MG63 (cell line): ENCODE data around the gene SPO11. TPM values are rescaled to one million over a fixed set of nuclear protein-coding genes. Genes with fewer than 3 reads are reported as not detected.

Experiments used
- DNase-seq: peaks from one replicate; pipeline ENCODE4 v3.0.0-alpha.2; 2020
- H3K27me3 ChIP-seq: fragments of 250-450 bp; sonication (Bioruptor Pico); 2 replicates; pipeline ENCODE4 v1.5.1; 2020; ENCODE audit warnings: mild to moderate bottlenecking, moderate library complexity
- H3K36me3 ChIP-seq: fragments of 250-450 bp; sonication (Bioruptor Pico); 2 replicates; pipeline ENCODE4 v1.5.1; 2020; ENCODE audit warnings: mild to moderate bottlenecking, moderate library complexity
- H3K4me3 ChIP-seq: fragments of 250-450 bp; sonication (Bioruptor Pico); 2 replicates; pipeline ENCODE4 v1.5.1; 2020; ENCODE audit warnings: mild to moderate bottlenecking, moderate library complexity
- H3K9me3 ChIP-seq: fragments of 250-450 bp; sonication (Bioruptor Pico); 2 replicates; pipeline ENCODE4 v1.5.1; 2020; ENCODE audit warnings: mild to moderate bottlenecking, moderate library complexity
- total RNA-seq: library from RNA; depleted of rRNA; stranded (reverse); fragments of >200 nt; shearing (Covaris generic); gene quantifications from 2 replicates; pipeline ENCODE4 v1.2.3, GENCODE V29; 2014; ENCODE audit warnings: low replicate concordance

Gene SPO11
- total RNA-seq, 1 experiment from 2014 or later = not detected

DNA sequence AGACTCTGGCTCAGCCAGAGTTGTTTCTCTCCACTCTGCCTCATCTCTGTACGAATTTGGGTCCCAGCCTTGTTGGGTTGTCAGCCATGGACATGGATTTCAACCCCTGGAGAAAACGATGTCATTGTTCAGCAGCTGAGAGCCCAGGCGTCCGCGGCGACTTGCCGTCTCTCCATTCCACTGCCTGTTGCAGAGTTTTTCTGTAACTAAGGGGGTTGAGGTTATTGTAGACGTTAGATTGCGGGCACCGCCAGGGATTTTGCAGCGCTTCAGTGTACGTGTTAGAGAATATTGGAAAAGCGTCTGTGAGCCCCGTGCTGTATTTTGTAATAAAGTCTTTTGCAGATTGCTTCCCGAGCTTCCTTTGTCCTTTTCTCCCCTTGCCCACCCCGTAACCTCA lies 48.5 kb downstream of the SPO11 start:
- Histone ChIP-seq H3K4me3 (no peak overlapping the region), H3K9me3 (no peaks in the 10 kb centered on the region), H3K36me3 (peaks cover 75% of the 10 kb centered on the region), H3K27me3 (no peaks in the 10 kb centered on the region; the same call in 1 of the 2 replicates)
- no peak for DNase-seq

DNA sequence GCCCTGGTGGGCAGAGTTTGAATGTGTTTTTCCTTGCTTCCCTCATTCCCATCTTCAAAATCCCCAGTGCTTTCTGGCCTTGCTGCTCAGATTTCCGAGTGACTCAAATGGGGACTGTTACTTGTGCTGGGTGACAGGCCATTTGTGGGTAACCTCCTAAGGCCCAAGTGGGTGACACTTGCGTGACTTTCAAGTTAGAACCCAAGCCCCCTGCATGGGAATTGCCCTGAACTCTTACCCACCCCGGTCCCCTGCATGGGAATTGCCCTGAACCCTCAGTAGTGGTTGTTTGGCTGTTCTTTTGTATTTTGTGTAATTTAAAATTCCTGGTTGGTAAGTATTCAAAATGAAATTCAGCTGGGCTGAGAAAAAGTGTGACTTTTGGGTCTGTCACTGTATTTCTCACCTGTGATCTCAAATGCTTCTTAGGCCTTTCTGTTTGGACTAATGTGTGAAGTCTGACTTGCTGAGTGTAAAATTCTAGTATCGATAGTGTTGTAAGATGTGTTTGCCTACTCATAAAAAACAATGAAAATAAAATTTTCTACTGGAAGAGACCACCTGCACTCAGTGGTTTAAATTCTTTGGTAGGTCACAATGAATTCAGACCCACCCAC lies 49.2 kb downstream of the SPO11 start:
- Histone ChIP-seq H3K36me3 (peaks cover 68% of the 10 kb centered on the region), H3K27me3 (no peaks in the 10 kb centered on the region; the same call in 1 of the 2 replicates), H3K9me3 (no peaks in the 10 kb centered on the region), H3K4me3 (no peak overlapping the region)
- no peak for DNase-seq

DNA sequence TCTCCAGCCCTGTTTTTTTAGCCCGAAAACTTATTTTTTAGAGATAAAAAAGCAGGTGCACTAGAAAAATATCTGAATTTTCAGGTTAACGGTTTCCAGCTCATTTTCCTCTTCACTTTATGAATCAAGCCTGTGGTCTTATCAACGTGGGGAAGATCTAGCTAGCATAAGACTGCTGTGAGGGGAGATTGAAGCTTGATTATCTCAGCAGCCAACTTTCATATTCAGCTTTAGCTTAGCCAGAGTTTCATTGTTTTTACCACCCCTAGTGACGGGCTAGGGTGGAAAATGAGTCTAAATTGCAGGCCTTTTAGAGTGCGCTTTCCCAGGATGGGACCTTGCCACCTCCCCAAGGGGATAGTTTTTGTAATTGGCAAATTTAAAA lies 49.7 kb downstream of the SPO11 start:
- no peak overlapping the region for H3K4me3 ChIP-seq
- DNase-seq = no peak
- H3K36me3 ChIP-seq = peaks cover 65% of the 10 kb centered on the region
- no peaks in the 10 kb centered on the region; the same call in 1 of the 2 replicates for H3K27me3 ChIP-seq
- H3K9me3 ChIP-seq = no peaks in the 10 kb centered on the region

DNA sequence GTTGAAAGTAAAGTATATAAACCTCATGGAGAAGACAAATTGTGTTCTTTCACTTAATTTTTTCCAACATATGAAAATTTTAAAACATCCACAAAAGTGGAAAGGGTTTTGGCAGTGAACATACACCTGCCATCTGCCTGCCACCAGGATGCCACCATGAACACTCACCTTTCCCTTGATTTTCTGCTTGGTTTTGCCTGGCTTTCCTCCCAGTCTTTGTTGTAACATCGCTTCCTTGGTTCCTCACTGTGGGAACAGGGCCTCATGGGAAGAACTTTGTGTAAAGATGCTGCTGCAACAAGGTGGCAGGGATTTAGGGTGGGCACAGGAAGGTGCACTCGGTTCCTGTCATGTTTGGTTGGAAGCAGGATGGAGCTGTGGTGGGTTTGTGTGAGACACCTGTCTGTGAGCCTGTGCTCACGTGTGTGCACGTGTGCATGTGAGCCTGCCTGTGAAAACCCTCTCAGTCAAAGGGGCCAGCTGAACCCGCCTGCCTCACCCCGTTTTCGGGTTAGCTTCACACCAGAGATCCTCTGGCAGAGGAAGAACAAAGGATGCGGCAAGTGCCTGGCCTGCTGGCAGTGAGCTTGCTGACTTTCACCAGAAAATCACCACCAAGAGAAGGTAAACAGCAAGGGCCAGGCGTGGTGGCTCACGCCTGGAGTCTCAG lies 50.6 kb downstream of the SPO11 start:
- Histone ChIP-seq H3K27me3 (no peaks in the 10 kb centered on the region; the same call in 1 of the 2 replicates), H3K9me3 (no peaks in the 10 kb centered on the region), H3K4me3 (no peak overlapping the region), H3K36me3 (peaks cover 63% of the 10 kb centered on the region)
- DNase-seq = no peak

DNA sequence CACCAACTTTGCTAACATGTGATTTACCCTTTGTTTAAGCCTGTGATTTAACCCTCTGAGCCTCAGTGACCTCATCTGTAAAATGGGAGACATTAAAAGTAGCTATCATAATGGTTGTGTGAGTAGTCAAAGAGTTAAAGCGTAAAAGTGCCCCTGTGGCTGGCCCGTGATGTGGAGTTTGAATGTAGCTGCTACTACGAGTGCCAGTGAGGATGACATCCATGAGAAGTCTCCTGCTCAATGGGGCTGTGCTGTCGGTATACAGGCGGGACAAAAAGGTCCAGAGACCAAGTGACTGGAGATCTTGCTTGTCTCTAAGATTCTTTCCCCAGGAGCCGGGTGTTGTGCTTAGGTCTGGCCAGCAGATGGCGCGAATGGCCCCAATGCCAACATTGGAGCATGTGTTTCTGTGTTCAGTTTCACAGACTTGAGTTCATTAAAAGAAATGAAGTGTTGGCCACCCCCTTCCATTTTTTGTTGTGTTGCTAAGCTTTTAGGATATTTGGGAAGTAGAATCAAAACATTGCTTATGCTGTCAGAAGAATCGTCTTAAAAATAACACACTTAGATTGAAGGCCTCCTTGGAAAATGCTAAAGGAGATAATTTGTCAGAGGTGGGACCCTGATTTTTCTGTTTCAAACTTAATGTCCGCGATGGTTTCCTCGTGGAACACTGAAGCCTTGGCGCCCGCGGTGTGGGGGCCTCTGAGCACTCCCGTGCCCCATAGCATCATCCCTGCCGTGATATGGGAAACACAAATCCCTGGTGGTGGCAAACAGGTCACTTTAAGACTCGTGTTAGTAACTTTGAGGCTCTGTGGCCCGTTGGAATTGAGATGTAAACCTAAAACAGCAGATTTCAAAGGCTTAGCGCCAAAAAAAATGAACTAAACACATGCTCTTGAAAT lies 52.2 kb downstream of the SPO11 start:
- Histone ChIP-seq H3K36me3 (peaks cover 50% of the 10 kb centered on the region), H3K9me3 (no peaks in the 10 kb centered on the region), H3K4me3 (no peak overlapping the region), H3K27me3 (no peaks in the 10 kb centered on the region; the same call in 1 of the 2 replicates)
- DNase-seq = peak; percentile 64

DNA sequence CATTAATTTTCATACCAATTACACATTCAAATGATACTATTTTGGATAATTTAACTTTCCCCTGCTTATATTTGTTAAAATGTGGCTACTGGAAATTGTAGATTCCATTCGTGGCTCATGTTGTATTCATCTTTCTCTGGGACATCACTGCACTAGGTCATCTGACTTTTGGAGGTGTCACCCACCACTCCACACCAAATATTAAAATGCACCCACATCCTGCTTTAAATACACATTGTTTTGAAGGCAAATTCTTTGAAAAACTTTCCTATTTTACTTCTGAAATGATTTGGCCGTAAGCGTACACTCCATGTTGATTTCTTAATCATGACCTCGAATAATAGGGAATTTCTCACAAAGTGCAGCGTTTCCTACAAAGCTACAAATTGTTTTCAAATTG lies 52.9 kb downstream of the SPO11 start:
- H3K9me3 ChIP-seq = no peaks in the 10 kb centered on the region
- no peak for DNase-seq
- H3K27me3 ChIP-seq = no peaks in the 10 kb centered on the region; the same call in 1 of the 2 replicates
- peaks cover 43% of the 10 kb centered on the region for H3K36me3 ChIP-seq
- H3K4me3 ChIP-seq = no peak overlapping the region

DNA sequence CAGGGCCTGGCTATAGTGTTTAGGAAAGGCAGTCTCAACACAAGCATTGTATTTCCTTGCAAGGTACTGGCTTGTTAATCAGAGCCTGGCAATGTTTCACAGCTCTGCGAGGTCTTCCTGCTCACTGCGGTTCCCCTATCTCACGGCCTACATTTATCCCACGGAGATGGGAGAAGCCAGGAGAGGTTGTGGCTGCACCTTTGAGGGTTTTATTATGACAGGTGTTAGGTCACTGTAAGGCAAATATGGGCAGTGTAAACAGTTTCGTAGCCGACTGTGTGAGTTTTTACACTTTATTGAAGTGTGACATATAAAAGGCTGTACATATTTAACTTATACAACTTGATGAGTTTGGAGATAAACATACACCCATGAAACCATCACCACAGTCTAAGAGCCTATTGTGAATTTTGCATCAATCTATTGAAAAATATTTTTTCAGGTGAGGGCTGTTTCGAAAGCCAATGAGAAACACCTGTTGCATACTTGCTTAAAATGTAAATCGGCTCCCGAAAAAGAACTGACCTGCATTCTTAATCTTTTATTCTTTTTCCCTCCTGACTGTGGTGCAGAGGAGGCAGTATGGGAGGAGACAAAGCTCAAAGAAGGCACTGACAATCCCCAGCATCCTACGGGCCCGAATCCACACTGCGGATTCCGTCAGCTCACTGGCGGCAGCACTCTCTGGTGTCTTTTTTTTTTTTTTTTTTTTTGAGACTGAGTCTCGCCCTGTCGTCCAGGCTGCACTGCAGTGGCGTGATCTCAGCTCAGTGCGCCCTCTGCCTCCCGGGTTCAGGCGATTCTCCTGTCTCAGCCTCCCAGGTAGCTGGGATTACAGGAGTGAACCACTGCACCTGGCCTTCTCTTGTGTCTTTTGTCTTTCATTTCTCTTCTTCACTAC lies 54.1 kb downstream of the SPO11 start:
- Histone ChIP-seq H3K36me3 (peaks cover 31% of the 10 kb centered on the region), H3K27me3 (no peaks in the 10 kb centered on the region; the same call in 1 of the 2 replicates), H3K4me3 (no peak overlapping the region), H3K9me3 (no peaks in the 10 kb centered on the region)
- DNase-seq = no peak

DNA sequence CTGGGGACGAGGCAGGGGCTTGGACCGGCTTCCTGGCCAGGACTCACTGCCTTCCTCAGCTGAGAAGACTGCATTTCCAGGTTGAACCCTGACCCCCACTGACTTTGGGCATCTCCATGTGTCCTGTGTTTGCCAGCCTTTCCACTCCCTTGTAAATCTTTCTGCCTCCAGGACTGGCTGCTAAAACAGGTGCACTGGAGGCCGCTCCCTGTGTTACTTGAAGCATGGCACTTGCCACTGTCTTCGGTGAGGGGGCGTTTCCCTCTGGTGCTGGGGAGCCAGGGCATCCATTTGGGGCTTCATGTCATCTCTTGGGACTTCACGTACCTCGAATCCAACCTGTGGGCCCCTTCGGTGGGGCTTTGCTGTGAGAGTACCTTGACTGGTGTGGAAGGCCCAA lies 54.9 kb downstream of the SPO11 start:
- no peak for DNase-seq

DNA sequence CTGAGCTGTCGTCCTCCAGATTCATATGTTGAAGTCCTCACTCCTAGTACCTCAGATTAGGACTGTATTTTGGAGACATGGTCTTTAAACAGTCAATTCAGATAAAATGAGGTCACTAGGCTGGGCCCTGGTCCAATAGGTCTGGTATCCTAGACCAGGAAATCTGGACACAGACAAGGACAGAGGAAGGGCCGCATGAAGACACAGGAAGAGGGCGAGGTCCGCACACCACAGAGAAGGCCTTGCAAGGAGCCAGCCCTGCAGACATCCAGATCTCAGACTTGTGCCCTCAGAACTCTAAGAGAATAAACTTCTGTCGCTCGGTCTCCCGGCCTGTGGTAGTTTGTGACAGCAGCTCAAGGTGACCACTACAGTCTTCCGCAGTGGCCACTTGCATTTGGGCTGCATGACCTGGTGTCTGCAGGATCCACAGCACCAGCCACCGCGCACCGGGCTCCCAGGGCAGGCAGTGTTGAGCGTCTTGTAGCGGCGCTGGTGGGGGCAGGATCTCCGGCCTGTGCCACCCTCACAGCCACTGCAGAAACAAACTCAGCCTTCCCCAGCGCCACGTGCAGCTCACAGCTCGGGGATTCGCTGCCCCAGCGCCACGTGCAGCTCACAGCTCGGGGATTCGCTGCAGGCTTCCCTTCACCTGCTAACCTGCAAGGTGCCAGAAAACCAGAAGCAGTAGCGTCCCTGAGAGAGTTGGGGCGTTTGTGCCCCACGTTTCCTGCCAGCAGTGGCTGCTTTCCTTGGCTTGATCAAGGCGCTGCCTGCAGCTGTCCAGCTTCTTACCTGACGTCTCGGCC lies 55.6 kb downstream of the SPO11 start:
- Histone ChIP-seq H3K36me3 (peaks cover 26% of the 10 kb centered on the region), H3K9me3 (no peaks in the 10 kb centered on the region), H3K27me3 (no peaks in the 10 kb centered on the region), H3K4me3 (no peak overlapping the region)
- no peak for DNase-seq

More for the DNA sequence above, 54.9 kb downstream of the SPO11 start:
- H3K4me3 ChIP-seq = no peak overlapping the region
- H3K9me3 ChIP-seq = no peaks in the 10 kb centered on the region
- peaks cover 30% of the 10 kb centered on the region for H3K36me3 ChIP-seq
- H3K27me3 ChIP-seq = no peaks in the 10 kb centered on the region

DNA sequence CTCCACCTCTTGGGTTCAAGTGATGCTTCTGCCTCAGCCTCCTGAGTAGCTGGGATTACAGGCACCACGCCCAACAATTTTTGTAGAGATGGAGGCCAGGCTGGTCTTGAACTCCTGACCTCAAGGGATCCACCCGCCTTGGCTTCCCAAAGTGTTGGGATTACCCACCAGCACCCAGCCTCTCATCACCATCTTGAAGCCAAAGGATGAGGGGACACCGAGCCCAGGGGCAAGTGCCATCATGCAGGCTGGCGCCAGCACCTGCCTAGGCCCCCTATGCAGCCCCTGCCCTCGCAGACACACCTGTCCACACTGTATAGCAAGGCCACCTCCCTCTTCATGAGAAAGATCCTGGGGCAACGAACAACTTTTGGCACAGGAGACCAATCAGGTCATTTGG lies 56.3 kb downstream of the SPO11 start:
- H3K4me3 ChIP-seq = no peak overlapping the region
- no peaks in the 10 kb centered on the region for H3K9me3 ChIP-seq
- peaks cover 23% of the 10 kb centered on the region for H3K36me3 ChIP-seq
- no peaks in the 10 kb centered on the region for H3K27me3 ChIP-seq
- DNase-seq = no peak

DNA sequence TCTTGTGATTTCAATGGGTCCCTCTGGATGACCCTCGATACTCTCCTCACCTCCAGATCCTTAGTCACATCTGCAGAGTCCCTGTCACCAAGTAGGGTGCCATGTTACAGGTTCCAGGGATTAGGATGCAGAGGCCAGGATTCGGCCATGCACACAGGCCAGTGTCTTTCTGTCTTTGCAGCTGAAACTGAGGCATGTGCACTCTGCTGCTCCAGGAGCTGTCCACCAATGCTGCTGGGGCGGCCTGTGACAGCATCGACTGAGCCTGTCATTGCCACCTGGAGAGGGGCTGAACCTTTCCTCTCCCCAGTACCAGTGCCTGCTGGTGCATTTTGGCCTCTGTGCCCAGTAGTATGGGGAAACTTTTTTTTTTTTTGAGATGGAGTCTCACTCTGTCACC lies 57.2 kb downstream of the SPO11 start:
- H3K9me3 ChIP-seq = no peaks in the 10 kb centered on the region

DNA sequence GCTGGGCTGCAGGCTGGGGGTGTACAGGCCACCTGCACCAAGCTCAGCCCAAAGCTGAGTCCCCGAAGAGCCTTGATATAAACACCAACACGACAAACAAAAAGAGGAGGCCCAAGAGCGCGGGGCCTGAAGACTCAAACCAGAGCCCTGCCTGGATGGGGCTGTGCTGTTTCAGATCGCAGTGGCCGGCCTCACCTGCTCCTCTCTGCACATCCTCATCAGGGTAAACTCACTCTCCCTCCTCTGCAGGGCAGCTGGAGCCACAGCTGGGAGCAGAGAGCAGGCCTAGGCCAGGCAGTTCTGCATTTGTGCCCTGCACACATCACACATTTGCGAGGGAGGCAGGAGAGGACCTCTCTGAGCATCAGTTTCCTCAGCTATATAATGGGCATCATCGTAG lies 57.9 kb downstream of the SPO11 start:
- Histone ChIP-seq H3K9me3 (no peaks in the 10 kb centered on the region), H3K4me3 (no peak overlapping the region), H3K27me3 (no peaks in the 10 kb centered on the region), H3K36me3 (peaks cover 11% of the 10 kb centered on the region)
- DNase-seq = no peak

More for the DNA sequence above, 57.2 kb downstream of the SPO11 start:
- peaks cover 15% of the 10 kb centered on the region for H3K36me3 ChIP-seq
- no peak for DNase-seq
- H3K4me3 ChIP-seq = no peak overlapping the region
- H3K27me3 ChIP-seq = no peaks in the 10 kb centered on the region

DNA sequence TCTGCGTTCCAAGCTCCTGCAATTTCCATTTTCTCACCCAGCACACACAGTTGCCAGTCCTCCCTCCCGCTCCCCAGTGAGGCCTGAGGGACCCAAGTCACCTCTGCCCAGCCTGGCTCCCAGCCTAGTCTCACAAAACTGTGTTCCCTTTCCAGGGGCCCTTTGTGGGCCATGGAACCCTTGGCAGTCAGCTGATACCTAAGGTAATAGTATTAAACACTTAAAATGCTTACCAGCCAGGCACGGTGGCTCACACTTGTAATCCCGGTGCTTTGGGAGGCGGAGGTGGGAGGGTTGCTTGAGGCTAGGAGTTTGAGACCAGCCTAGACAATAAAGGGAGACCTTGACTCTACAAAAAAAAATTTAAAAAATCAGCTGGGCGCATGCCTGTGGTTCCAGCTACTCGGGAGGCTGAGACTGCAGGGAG lies 58.4 kb downstream of the SPO11 start:
- peaks cover 13% of the 10 kb centered on the region for H3K36me3 ChIP-seq
- no peak for DNase-seq
- H3K4me3 ChIP-seq = no peak overlapping the region
- H3K9me3 ChIP-seq = no peaks in the 10 kb centered on the region
- no peaks in the 10 kb centered on the region for H3K27me3 ChIP-seq

DNA sequence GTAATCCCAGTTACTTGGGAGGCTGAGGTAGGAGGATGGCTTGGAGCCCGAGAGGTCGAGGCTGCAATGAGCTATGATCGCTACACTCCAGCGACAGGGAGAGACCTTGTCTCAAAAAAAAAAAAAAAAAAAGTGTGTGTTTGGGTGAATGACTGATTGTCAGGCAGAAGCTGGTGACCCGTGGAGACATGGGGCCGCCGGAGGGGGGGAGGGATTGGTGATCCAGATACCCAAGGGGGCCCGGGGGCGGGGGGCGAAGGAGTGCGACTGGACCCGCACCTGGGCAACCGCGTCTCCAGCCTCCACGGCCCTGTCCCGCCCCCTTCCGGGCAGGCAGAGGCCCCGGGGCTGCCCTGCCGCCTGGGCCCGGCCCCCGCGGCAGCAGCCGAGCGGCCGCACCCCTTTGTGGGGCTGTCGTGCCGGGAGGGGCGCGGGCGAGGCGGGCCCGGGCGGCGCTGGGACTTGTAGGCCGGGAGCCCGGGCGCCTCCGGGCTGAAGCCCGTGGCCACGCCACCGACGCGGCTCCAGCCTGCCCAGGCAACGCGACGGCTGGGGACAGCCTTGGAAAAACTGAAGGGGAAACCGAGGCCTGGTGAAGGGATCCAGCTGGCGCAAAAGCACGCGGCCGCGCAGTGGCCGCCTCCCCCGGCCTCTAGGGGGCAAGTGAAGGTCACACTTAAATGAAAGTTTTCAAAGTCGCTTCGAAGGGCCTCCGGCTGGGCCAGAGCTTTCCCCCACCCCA lies 59.5 kb downstream of the SPO11 start:
- Histone ChIP-seq H3K36me3 (peaks cover 23% of the 10 kb centered on the region), H3K9me3 (no peaks in the 10 kb centered on the region), H3K27me3 (no peaks in the 10 kb centered on the region), H3K4me3 (no peak overlapping the region)
- DNase-seq = peak; percentile 67
